Fibroblast of upper back skin (primary cell): ENCODE data around the gene TTC31.

Experiments
- DNase-seq: peaks from one replicate; pipeline ENCODE4 v3.0.0-alpha.2; 2013

TTC31 gene

DNA sequence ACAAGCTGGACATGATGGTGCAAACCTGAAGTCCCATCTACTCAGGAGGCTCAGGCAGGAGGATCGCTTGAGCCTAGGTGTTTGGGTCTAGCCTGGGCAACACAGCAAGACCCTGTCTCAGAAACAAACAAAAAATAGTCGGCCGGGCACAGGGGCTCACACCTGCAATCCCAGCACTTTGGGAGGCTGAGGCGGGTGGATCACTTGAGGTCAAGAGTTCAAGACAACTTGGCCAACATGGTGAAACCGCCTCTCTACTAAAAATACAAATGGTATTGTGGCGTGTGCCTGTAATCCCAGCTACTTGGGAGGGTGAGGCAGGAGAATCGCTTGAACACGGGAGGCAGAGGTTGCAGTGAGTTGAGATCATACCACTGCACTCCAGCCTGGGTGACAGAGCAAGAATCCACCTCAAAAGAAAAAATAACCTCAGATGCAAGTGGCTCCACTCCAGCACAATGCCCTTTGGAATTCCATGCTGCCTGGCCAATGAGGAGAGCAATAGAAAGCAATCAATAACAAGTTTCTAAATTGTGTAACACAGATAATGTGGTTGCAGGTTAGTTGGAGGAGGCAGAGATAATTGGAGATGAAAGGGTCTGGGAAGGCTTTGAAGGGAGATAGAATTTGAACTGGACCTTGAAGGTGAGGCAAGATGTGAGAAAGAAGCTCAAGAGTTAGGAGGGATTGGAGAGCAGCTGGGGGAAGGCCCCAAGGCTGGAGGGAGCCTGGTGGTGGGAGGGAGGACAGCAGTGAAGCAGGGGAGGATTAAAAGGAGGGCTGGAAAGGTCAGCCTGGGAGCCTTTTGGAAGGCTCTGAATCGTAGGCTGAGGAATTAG lies 6.0 kb downstream of the TTC31 start:
- no peak for DNase-seq

DNA sequence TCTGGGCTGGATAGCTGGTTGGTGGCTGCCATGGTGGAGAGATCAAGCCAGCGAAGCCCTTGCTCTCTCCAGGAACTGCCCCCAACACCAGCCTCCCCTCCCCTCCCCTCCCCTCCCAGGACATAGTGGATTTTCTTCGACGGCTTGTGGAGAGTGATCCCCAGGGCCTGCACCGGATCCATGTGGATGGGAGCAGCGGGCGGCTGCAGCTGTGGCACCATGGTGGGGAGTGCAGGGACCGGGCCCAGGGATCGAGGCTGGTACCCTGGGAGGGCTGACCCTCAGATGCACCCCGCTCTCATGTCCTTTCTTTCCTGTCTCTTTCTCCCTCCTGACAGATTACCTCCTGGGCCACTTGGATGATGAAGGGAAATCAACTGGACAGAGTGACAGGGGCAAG lies 7.0 kb downstream of the TTC31 start:
- DNase-seq, result no peak

DNA sequence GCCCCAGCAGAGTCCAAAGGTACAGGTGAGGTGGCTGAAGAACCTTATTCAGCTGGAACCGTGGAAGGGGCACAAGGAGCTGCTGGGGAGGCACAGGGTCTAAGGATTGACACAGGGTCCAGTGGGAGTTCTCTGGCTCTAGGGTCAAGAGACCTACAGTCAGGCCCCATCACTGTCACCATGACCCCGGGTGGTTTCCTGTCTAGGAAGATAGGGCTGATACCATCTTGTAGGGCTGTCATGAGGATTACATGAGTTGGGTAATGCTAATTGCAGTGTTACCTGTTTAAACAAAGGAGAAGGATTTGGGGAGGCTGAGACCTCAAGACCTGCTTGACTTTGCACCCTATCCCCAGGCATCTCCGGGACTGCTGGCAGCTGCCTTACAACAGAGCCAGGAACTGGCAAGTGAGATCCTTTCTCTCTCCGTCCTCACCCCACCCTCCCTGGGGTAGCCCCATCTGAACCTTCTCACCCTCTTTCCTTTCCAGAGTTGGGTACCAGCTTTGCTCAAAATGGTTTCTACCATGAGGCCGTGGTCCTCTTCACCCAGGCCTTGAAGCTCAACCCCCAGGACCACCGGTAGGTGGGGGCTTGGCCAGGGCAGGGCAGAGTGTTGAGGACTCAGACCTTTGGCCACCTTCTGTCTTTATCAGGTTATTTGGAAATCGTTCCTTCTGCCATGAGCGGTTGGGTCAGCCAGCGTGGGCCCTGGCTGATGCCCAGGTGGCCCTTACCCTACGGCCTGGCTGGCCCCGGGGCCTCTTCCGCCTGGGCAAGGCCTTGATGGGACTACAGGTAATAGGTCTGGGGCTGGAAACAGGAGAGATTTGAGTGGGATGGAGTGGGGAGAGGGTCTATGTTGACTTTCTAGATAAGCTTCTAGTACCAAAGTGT lies 9.0 kb downstream of the TTC31 start:
- DNase-seq, result no peak

DNA sequence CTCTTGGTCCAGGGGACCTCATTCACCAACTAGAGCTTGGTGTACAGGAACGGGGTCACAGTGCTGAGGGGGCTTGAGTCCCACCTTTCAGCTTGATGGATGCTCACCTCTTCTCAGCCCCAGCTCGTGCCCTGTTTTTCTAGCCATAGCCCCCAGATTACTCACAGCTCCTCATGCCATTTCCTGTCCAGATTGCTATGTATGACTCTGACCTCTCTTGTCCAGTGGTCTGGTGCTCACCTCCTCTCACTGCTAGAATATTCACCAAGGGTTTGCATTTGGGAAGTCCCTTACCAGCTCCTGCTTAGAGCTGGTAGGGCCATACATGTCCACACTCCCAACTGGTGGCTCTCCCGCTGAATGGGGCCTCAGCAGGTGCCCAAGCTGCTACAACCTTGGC lies 10.7 kb downstream of the TTC31 start:
- DNase-seq, result no peak

DNA sequence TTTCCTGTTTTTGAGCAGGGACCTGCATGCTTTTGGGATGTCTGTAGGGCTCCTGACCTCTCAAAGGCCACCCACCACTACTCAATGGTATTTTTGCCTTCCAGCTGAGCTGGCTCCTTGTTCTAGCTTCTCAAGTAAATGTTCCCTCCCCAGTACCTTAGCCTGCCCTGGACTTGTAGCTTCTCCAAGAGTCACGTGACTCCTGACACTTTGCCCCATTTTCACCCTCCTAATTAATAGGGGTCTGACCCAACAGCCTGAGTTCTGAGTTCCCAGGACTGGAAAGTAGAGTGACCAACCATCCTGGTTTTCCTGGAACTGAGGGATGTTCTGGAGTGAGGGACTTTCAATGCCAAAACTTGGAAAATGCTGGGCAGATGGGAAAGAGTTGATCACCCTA lies 12.6 kb downstream of the TTC31 start:
- DNase-seq, result no peak

DNA sequence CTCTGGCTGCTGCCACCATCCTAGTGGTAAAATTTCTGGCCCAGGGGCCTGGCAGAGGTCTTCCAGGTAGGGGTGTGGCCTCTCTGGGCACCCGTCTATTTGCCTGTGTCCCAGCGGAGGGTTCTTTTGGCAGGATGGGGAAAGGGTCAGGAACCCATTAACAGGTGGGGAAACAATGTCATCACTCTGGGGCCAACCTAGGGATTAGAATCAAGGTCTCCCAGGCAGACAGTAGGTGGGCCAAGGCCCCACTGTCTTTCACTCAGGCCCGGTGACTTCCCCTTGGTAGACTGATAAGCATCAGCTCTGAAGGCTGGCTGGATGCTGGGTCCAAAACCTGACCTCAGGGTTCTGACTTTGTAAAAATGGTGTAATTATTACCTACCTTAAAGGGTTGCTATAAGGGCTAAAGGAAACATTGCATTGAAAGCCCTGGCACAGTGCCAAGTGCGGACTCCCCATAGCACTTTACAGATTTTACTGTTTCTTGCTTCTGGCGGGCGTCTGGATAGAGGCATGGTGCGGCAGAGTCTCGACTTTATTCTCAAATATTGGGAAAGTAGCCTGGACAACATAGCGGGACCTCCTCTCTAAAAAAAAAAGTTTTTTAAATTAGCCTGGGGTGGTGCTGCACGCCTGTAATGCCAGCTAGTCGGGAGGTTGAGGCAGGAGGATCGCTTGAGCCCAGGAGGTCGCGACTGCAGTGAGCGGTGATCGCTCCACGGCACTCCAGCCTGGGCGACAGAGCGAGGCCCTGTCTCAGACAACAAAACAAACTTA lies 14.3 kb downstream of the TTC31 start:
- DNase-seq, result no peak

DNA sequence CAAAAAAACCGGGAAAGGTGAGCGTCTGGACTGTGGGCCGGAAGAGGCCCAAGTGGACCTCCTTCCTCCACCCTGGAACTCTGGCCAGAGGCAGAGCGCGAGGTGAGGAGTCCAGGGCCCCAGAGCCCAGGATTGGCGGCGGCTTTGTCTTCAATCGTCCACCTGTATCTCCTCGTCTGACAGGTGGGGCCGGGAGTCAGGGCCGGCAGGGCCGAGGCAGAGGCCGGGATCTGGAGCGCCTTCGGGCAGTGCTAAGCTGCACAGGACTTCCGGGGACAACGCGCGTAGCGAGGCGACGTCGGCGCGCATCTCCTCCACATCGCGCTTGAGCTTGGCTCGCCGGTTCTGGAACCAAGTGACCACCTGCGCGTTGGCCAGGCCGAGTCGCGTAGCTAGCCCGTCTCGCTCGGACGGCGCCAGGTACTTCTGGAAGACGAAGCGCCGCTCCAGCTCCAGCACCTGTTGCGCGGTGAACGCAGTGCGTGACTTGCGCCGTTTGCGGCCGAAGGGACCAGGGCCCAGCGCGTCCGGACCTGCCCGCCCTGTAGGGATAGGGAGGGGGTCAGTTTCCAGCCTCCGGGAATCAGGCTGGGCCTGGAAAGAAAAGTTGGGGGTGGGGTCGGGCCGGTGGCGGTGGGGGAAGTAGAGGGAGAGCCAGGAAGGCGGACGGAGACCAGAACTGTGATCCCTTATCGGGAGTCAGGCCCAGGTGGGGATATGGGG lies 15.1 kb downstream of the TTC31 start:
- no peak for DNase-seq

DNA sequence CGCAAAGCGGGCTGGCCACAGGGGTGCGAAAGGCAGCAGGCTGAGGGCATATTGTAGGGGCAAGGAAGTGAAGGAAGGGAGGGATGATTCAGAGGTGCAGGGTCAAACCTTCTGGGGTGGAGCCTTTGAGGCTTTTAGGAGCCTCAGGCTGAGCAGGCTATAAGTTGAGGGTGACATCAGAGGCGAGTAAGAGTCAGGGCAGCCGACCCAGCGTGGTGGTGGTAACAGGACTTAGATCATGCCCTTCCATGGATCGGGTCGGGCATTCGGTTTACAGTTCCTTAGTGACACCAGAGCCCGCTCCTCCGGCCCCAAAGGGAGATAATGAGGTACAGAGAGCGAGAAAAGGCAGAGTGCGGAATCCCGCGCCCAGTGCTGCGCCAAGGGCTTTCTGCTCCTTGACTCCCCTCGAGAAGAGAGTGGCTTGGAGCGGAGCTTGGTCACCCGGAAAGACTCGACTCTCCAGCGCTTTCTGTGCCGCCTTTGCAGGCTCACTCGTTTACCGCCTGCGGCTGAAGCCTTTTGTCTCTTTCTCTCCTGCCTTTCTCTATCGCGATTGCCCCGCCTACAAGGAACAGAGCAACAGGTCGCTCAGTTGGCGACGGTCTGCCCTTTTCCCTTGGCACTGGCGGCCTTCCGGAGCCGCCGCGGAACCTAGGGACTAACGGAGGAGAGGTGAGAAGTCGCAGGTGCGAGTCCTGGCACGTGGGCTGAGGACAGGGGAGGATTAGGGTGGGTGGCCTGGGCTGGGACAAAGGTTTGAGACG lies 15.8 kb downstream of the TTC31 start:
- DNase-seq, result no peak

DNA sequence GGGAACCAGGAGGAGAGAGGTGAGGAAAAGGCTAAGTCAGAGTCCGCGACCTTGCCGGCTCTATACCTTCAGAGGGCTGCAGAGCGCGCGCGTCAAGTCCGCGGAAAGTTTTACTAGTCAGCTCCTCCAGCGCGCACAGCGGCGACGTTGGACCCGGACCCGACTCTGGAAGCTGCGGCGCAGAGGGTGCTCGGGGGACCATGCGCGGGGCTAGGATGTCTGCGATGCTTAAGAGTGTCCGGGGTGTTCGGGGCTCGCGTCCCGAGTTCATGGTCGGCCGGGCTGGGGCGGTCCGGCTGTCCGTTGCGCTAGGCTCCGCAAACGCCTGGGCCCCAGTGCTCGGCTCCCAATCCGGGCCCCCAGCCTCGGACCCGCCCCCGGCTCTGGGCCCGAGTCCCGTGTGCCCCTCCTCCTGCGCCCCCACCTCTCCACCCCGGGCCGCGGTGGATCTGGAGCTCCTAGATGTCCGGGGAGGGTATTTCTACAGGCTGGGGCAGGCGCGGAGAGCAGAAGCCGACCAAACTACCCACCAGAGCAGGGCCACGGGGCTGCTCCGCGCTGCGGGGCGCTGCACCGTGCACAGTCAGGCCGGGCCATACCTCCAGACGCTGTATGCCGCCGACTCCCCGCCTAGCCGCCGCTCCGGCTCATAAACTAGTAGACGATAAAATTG lies 16.5 kb downstream of the TTC31 start, which contains the start of gene LBX2:
LBX2 (minus strand) TSS at position 337 of the 673 bp plus-strand sequence; CDS start at position 271, 66 bp downstream.
- DNase-seq, result no peak

DNA sequence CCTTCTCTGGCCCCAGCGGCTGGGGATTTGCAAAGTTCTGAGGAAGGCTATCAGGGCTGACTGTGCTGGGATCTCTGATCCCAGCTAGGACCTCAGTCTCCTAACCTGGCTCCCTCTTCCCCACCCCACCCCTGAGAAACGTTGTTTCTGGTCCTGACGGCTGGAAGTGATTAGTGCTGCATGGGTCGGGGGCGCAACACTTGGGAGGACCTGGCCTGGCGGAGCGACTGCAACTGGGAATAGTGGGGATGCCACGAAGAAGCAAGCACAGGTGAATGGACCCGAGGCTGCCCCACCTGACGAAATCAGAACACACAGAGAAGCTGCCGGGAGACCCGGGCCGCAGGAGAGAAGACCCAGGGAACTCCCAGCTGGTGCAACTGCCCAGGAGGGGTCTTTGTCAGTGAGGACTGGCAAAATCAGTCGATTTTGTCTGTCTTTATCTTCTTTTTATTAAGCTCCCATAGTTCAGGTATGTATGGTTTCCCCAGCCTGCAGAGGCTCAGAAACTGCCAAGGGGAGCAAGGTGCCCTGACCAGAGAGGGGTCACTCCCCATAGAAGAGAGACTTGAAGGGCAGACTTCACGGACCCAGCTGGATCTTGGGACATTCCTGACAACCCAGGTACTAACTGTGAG lies 17.2 kb downstream of the TTC31 start:
- DNase-seq, result no peak

DNA sequence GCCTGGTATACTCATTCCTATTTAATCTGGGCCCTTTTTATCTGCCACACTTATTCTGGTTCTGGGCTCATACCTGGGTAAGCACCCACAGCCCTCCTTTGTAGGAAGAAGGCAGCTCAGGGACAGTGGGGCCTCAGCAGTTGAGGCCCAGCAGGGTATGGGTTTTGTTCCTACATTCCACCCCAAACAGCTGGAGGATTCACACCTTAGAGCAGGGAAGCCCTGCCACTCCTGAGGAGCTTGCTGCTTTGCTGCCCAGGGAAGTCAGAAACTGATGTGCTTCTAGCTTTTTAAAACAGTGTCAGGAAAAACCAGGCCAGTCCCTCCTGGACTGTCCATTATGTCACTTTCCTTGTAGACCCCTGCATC lies 17.7 kb downstream of the TTC31 start:
- no peak for DNase-seq

DNA sequence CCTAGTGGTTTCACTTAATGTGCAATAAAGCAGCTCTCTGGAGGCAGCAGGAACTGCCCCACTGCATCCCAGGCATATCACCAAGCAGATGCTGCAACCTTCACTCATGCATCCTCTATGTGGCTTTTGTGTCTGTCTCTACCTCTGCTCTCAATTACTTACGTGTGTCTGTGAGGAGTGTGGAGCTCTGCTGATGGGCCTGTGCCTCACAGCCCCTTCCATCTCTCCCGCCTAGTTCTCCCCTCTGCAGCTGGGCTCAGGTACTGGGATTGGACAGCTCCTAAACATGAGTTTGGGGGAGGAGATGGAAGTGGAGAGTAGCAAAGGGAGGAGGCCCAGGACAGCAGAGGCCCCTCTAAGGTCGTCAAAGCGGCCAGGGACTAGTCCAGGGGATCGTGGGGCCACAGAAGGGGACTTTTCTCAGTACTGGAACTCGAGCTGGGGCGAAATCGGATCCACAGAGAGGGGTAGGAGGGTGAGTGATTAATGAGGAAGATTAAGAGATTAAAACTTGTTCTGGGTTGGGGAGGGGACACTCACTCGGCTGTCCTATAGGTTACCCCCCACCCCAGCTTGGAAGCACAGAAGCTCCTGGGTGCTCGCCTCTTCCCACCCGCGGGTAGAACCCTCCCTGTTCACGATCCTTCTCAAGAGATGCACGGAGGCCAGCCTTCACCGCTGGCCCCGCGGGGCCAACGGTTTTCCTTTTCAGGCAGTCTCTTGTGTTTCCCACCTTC lies 18.6 kb downstream of the TTC31 start:
- no peak for DNase-seq

DNA sequence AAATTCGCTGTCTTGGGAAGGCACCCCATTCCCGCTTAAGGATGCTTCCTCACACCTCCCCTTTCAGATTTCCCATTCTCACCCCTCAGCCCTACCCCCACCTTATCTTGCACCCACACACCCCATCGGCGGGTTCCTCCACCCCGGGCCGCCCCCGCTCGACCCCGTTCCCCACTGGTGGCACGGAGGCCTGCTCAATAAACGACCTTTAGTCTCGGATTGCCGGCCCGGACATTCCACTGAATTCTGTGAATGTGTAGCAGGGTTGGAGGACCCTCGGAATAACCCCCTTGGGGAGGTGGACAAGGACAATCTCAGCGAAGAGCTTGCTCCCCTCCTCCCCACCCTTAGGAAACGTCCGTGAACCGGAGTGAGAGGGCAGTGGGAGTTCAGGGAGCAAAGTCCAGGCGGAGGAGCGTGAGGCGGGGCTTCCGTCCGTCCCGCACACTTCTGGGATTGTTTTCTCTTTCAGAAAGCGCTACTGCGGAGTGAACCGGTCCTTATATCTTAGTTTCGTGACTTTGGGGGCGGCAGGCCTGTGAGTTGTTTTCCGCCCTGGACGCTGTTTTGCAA lies 19.4 kb downstream of the TTC31 start:
- DNase-seq, result no peak

DNA sequence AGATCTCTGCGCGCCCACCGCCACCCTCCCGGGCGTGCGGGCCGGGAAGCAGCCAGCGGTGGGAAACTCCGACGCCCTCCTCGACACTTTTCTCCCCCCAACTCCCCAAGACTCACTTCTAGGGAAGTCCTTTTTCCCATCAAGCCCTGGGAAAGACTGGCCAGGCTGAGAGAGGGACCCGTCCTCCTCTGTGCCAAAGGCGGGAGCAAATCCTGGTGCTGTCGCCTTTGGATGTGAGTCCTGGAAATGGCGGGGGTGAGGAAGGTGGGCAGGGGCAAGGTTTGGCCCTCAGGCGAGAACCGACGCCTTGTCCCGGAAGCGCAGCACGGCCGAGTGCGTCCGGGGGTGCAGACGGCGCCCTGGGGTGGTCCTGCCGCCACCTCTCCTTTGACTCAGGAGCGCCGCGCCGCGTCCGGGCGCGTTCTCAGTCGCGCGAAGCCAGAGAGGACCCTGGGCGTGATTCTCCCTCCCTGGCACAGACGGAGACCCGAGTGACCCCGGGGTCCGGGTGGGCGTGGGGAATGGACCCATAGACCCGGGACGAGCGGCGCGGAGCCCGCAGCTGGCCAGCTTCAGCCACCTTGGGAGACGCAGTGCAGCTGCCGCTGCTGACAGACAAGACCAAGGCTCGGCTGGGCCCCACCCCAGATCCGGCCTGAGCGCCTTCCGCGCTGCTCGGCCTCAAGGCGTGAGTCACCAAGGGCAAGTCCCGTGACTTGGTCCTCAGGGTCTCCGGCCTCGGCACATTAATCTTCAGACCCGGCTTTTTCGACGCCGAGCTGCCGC lies 20.0 kb downstream of the TTC31 start:
- peak; percentile 73 for DNase-seq

DNA sequence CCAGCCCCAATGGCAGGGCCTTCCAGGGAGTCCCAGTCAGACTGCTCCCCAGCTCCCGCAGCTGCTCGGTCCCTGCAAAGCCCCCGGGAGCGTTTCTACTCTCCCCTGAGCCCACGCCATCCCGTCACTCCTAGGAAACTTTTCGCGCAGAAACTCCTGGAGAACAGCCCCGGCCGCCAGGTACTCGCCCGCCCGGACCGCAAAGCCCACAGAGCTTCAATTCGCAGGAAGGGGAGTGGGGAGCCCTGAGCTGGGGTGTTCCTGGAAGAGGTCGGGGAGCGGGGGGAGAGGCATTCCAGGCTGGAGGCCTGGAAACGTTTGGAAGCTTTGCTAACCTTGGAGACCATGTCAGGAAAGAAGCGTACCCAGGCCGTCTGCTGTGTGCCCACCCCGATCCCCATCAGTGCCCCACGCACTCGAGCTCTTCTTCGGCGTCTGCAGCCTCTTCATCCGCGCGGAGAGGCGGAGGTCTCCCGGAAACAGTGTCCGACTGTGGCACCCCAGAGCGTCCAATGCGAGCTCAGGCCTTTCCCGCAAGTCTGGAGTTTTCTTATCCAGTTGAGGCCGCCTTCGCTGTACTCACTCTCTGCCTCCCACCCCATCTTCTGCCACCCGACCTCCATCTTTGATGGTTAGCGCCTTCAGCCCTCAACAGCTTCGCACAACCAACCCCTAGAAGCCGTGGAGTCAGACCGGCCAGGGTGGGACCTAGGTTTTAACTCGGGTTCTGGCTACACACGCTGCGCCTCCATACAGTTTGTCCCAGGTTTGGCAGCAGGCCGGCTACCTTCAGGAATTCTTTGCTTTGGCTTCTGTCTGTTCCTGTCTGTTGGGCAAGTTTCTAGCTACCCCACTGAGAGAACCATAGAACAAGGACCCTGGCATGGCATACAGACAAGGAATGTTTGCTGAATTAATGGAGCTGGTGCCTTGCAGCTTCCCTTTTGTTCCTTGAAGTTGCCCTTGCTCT lies 20.9 kb downstream of the TTC31 start:
- DNase-seq, result no peak

DNA sequence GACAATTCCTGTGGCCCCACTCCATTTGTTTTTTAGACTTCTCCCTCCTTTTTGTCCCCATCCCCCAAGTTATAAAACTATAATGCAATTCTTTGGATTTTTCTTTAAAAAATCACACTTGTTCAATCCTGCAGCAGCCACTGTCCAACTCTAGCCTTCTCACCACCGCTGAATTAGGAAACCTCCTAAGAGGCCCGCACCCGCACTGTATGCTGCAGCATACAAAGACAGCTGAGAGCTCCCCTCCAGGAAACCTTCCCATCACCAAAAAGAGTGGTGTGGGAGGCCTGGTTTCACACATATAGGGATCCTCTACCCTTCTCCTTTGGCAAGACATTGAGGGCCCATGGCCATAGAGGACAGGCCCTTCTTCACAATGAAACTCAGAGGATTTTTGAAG lies 21.7 kb downstream of the TTC31 start:
- DNase-seq, result no peak
